Neural progenitor cell (in vitro differentiated cells): ENCODE results near the gene UMAD1. TPM values are rescaled to one million over a fixed set of nuclear protein-coding genes. Genes with fewer than 3 reads are reported as not detected.

ENCODE experiments used
- DNase-seq: peaks from one replicate; pipeline ENCODE4 v3.0.0-alpha.2; 2016; ENCODE audit warnings: low spot score
- H2AFZ ChIP-seq: fragments of 200-600 bp; sonication (generic); replicated peaks from 2 replicates; pipeline ENCODE4 v1.6.1; 2016; ENCODE audit warnings: antibody characterized with exemption
- H3F3A ChIP-seq: fragments of 200-600 bp; sonication (generic); 2 replicates; pipeline ENCODE4 v1.6.1; 2016; ENCODE audit warnings: antibody characterized with exemption, low read depth
- H3K27ac ChIP-seq: fragments of 200-600 bp; sonication (generic); 2 replicates; pipeline ENCODE4 v1.5.1; 2016; ENCODE audit warnings: mild to moderate bottlenecking
- H3K27me3 ChIP-seq: fragments of 200-600 bp; sonication (generic); 2 replicates; pipeline ENCODE4 v1.6.1; 2016; ENCODE audit warnings: mild to moderate bottlenecking, moderate library complexity
- H3K36me3 ChIP-seq: fragments of 200-600 bp; sonication (generic); 2 replicates; pipeline ENCODE4 v1.5.1; 2016
- H3K4me1 ChIP-seq: fragments of 200-600 bp; sonication (generic); 2 replicates; pipeline ENCODE4 v1.6.1; 2016; ENCODE audit warnings: mixed run types
- H3K4me2 ChIP-seq: fragments of 200-600 bp; sonication (generic); 2 replicates; pipeline ENCODE4 v1.6.1; 2016
- H3K4me3 ChIP-seq: fragments of 200-600 bp; sonication (generic); 2 replicates; pipeline ENCODE4 v1.5.1; 2016
- H3K79me2 ChIP-seq: fragments of 200-600 bp; sonication (generic); 2 replicates; pipeline ENCODE4 v1.6.1; 2016; ENCODE audit warnings: low read depth
- H3K9ac ChIP-seq: fragments of 200-600 bp; sonication (generic); 2 replicates; pipeline ENCODE4 v1.6.1; 2016
- H3K9me3 ChIP-seq: fragments of 200-600 bp; sonication (generic); 2 replicates; pipeline ENCODE4 v1.5.1; 2016; ENCODE audit warnings: low read depth
- H4K20me1 ChIP-seq: fragments of 200-600 bp; sonication (generic); 2 replicates; pipeline ENCODE4 v1.6.1; 2016; ENCODE audit warnings: low read depth
- H3K27ac Mint-ChIP-seq: 3 replicates; pipeline ENCODE4 v1.8.0; 2021; ENCODE audit warnings: mixed read lengths
- H3K27me3 Mint-ChIP-seq: 2 replicates; pipeline ENCODE4 v1.8.0; 2022; ENCODE audit warnings: low read depth, mild to moderate bottlenecking, inconsistent platforms, moderate library complexity, mixed read lengths; ENCODE audit not compliant: insufficient read depth
- H3K36me3 Mint-ChIP-seq: 3 replicates; pipeline ENCODE4 v1.8.0; 2021; ENCODE audit warnings: mixed read lengths
- H3K4me1 Mint-ChIP-seq: 3 replicates; pipeline ENCODE4 v1.8.0; 2021; ENCODE audit warnings: mixed read lengths
- H3K4me3 Mint-ChIP-seq: 3 replicates; pipeline ENCODE4 v1.8.0; 2021; ENCODE audit warnings: mild to moderate bottlenecking, moderate library complexity, mixed read lengths
- H3K9me3 Mint-ChIP-seq: 3 replicates; pipeline ENCODE4 v1.8.0; 2020; ENCODE audit warnings: mixed read lengths
- EZH2 ChIP-seq: fragments of 200-600 bp; sonication (generic); IDR thresholded peaks from 2 replicates; pipeline ENCODE4 v1.6.1; 2017; ENCODE audit warnings: antibody characterized with exemption, mild to moderate bottlenecking, moderate library complexity
- EZH2phosphoT487 ChIP-seq: fragments of 200-600 bp; sonication (generic); IDR thresholded peaks from 2 replicates; pipeline ENCODE4 v1.6.1; 2017; ENCODE audit warnings: antibody characterized with exemption
- total RNA-seq: library from RNA; depleted of rRNA; stranded (reverse); fragments of >200 nt; gene quantifications from 2 replicates; pipeline ENCODE4 v1.2.3, GENCODE V29; 2015; ENCODE audit warnings: low replicate concordance
- TF ChIP-seq, protein P1 (sequence below): fragments of 200-600 bp; sonication (generic); IDR thresholded peaks from 2 replicates; pipeline ENCODE4 v1.5.1; 2017; ENCODE audit warnings: antibody characterized with exemption, mild to moderate bottlenecking

UMAD1 gene
- total RNA-seq, 1 donor from 2014 or later: 23.0 TPM

DNA sequence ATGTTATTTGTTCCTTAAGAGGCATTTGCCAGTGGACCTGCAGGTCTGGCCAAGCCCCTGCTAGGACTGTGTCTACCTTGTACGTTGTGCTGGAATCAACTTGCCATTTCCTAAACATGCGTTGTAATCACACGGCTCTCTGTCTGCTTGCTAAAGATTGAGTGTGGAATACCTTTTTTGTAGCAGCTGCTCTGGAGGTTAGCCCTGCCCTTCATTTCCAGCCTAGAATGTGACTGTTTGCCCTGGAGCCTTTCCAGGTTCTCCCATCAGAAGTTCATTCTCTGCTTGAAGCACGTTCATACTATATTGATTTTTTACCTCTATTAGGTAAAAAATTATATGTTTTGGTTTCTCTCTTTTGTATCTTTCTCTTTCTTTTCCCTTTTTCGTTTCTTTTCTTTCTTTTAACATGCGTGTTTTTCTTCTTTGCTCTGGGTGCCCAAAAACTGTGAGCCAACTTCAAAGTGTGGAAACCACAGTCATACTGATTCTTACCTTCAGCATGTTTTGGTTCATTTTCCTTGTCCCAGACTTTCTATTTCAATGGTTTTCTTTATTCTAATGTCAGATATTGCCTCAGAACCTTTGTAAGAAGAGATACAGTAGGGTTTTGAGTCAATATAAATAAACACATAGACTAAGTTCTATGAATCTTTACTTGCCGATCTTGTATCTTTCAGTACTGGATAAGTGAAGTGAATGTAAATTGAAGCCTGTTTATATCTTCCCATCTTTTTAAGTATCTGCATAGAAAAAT lies 189.7 kb downstream of the UMAD1 start:
- Histone ChIP-seq H2AFZ (no peak overlapping the region), H3K4me3 (no peak overlapping the region), H3F3A (peaks cover 9% of the 10 kb centered on the region), H3K4me1 (peaks cover 19% of the 10 kb centered on the region), H3K27me3 (no peaks in the 10 kb centered on the region), H3K4me2 (no peak overlapping the region), H3K9ac (no peak overlapping the region), H3K27ac (no peak overlapping the region), H4K20me1 (no peaks in the 10 kb centered on the region), H3K79me2 (no peaks in the 10 kb centered on the region), H3K36me3 (no peaks in the 10 kb centered on the region), H3K9me3 (no peaks in the 10 kb centered on the region)
- H3K4me1 Mint-ChIP-seq: peaks cover 5% of the 10 kb centered on the region
- H3K9me3 Mint-ChIP-seq: peaks cover 2% of the 10 kb centered on the region
- DNase-seq: no peak
- H3K36me3 Mint-ChIP-seq: no peaks in the 10 kb centered on the region
- no peak overlapping the region for H3K4me3 Mint-ChIP-seq
- TF ChIP-seq EZH2: no peak
- no peak for TF ChIP-seq EZH2phosphoT487
- TF ChIP-seq, protein P1, sequence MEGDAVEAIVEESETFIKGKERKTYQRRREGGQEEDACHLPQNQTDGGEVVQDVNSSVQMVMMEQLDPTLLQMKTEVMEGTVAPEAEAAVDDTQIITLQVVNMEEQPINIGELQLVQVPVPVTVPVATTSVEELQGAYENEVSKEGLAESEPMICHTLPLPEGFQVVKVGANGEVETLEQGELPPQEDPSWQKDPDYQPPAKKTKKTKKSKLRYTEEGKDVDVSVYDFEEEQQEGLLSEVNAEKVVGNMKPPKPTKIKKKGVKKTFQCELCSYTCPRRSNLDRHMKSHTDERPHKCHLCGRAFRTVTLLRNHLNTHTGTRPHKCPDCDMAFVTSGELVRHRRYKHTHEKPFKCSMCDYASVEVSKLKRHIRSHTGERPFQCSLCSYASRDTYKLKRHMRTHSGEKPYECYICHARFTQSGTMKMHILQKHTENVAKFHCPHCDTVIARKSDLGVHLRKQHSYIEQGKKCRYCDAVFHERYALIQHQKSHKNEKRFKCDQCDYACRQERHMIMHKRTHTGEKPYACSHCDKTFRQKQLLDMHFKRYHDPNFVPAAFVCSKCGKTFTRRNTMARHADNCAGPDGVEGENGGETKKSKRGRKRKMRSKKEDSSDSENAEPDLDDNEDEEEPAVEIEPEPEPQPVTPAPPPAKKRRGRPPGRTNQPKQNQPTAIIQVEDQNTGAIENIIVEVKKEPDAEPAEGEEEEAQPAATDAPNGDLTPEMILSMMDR: no peak
- H3K27me3 Mint-ChIP-seq: no peaks in the 10 kb centered on the region
- H3K27ac Mint-ChIP-seq: no peak overlapping the region

DNA sequence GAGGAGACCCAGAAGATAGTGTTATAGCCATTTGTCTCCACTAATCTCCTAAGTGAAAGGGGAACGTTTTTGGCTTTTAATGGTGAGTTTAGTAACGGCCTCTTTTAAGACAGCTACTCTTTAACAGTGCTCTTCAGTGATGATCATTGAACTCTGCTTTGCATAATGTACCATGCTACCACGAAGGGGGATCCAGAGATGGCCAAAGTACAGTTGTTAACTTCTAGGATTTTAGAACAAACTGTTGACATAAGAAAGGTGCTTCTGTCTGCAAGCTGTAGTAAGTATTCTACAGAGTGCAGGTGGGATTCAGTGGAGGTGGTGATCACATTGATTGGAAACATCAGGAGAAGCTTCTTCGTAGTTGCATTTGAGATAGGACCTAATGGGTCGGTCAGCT lies 192.0 kb downstream of the UMAD1 start:
- Mint-ChIP-seq H3K36me3 (no peaks in the 10 kb centered on the region), H3K27ac (no peak overlapping the region), H3K4me1 (peaks cover 5% of the 10 kb centered on the region), H3K9me3 (no peaks in the 10 kb centered on the region), H3K4me3 (no peak overlapping the region), H3K27me3 (no peaks in the 10 kb centered on the region)
- Histone ChIP-seq H3K9me3 (no peaks in the 10 kb centered on the region), H3K27ac (no peak overlapping the region), H3K9ac (no peak overlapping the region), H2AFZ (no peak overlapping the region), H3K4me3 (no peak overlapping the region), H3K36me3 (no peaks in the 10 kb centered on the region), H3F3A (peaks cover 9% of the 10 kb centered on the region), H4K20me1 (no peaks in the 10 kb centered on the region), H3K4me1 (peaks cover 19% of the 10 kb centered on the region), H3K27me3 (no peaks in the 10 kb centered on the region), H3K4me2 (no peak overlapping the region), H3K79me2 (no peaks in the 10 kb centered on the region)
- no peak for DNase-seq
- no peak for TF ChIP-seq EZH2phosphoT487
- TF ChIP-seq, protein P1: no peak
- TF ChIP-seq EZH2: no peak

DNA sequence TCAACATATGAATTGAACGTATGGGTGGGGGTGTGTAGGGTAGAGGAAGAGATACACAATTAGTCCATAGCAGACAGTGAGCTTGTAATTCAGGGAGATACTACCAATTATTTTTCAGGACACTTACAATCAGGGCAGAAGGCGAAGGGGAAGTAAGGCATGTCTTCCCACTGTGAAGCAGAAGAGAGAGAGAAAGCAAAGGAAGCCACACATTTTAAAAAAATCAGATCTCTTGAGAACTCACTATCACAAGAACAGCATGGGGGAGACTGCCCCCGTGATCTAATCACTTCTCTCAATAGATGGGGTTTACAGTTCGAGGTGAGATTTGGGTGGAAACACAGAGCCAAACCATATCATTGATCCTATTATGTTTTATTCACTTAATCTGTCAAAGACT lies 194.2 kb downstream of the UMAD1 start:
- no peaks in the 10 kb centered on the region for H3K36me3 Mint-ChIP-seq
- Histone ChIP-seq H3K27ac (no peak overlapping the region), H3K4me3 (no peak overlapping the region), H3K4me1 (peaks cover 19% of the 10 kb centered on the region), H3K4me2 (peak overlapping the region; percentile 40), H3K9me3 (no peaks in the 10 kb centered on the region), H3F3A (peaks cover 9% of the 10 kb centered on the region), H3K36me3 (no peaks in the 10 kb centered on the region), H2AFZ (no peak overlapping the region), H3K9ac (no peak overlapping the region), H3K79me2 (no peaks in the 10 kb centered on the region), H4K20me1 (no peaks in the 10 kb centered on the region), H3K27me3 (no peaks in the 10 kb centered on the region)
- TF ChIP-seq EZH2phosphoT487: no peak
- H3K27me3 Mint-ChIP-seq: no peaks in the 10 kb centered on the region
- H3K27ac Mint-ChIP-seq: no peak overlapping the region
- DNase-seq: peak; percentile 7
- no peaks in the 10 kb centered on the region for H3K9me3 Mint-ChIP-seq
- peaks cover 5% of the 10 kb centered on the region for H3K4me1 Mint-ChIP-seq
- no peak overlapping the region for H3K4me3 Mint-ChIP-seq

DNA sequence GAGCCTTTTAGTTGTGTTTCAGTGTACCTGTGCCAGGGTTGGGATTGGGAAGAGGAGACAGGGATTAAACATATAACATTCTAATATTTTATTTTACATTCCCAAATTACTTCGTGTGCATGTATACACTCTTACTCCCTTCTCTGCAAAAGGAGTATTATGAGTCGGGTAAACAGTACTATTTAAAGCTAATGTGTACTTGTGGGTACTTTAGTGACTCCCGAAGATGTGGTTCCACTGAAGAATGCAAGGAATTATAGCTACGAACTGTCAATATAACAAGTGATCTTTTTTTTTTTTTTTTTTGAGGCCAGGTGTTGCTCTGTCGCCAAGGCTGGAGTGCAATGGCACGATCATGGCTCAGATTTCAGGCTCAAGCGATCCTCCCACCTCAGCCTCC lies 200.5 kb downstream of the UMAD1 start:
- TF ChIP-seq EZH2 (no peak), EZH2phosphoT487 (no peak)
- TF ChIP-seq, protein P1: no peak
- Histone ChIP-seq H2AFZ (no peak overlapping the region), H3K27ac (no peak overlapping the region), H3K4me2 (no peak overlapping the region), H3K4me1 (no peaks in the 10 kb centered on the region), H3K9ac (no peak overlapping the region), H3K27me3 (no peaks in the 10 kb centered on the region), H3K79me2 (no peaks in the 10 kb centered on the region), H3K9me3 (no peaks in the 10 kb centered on the region), H4K20me1 (no peaks in the 10 kb centered on the region), H3F3A (no peaks in the 10 kb centered on the region), H3K36me3 (no peaks in the 10 kb centered on the region), H3K4me3 (no peak overlapping the region)
- Mint-ChIP-seq H3K27me3 (no peaks in the 10 kb centered on the region), H3K9me3 (no peaks in the 10 kb centered on the region), H3K4me3 (no peak overlapping the region), H3K27ac (no peak overlapping the region), H3K36me3 (no peaks in the 10 kb centered on the region), H3K4me1 (no peaks in the 10 kb centered on the region)
- no peak for DNase-seq
